ENCODE results near the gene OGFOD1. TPM values are rescaled to one million over a fixed set of nuclear protein-coding genes. Genes with fewer than 3 reads are reported as not detected.

OGFOD1 gene
- total and polyA plus RNA-seq, 2 of the 13 experiments (the other 11 are each of a cell fraction or from before 2014, with no cell fraction given): 35.2 to 81.3 TPM

- TF ChIP-seq ELF4 (CRISPR knock-in tag; IDR thresholded peaks at IDR 0.05; ENCODE audit: borderline replicate concordance): no peak
- no peak for TF ChIP-seq RELA (CRISPR knock-in tag; IDR thresholded peaks at IDR 0.05)
- no peak for TF ChIP-seq HDAC1 (CRISPR knock-in tag; IDR thresholded peaks at IDR 0.05)
- no peak for TF ChIP-seq ZNF232 (CRISPR knock-in tag; IDR thresholded peaks at IDR 0.05; ENCODE audit: borderline replicate concordance)
- TF ChIP-seq ZNF724P (CRISPR knock-in tag; IDR thresholded peaks at IDR 0.05; ENCODE audit: borderline replicate concordance): no peak
- TF ChIP-seq NCOA2 (CRISPR knock-in tag; IDR thresholded peaks at IDR 0.05): no peak
Measured at GRCh38 chr16:56505181-56505580, 53.8 kb downstream of the OGFOD1 start (continued).

- FAIRE-seq: no peak
- H3K27ac ChIP-seq (ENCODE audit: extremely low read length, insufficient read depth, low read length): no peak overlapping the region
- peaks cover 10 to 62% of the 10 kb centered on the region in 2 experiments for H3K36me3 ChIP-seq (replicated peaks in 1 of 2; ENCODE audit: control insufficient read depth in 1 of 2, insufficient read depth in 2 of 2, low read length in 2 of 2)
- no TSS peak for BruUV-seq (replicated peaks)
- no peak overlapping the region for H3K9ac ChIP-seq (ENCODE audit: insufficient read depth, low read depth, low read length)
- no peak for ATAC-seq
- no peak overlapping the region for H3K4me2 ChIP-seq (ENCODE audit: low read depth, low read length)
- H2AFZ ChIP-seq (ENCODE audit: low read length): no peak overlapping the region
- POLR2A ChIA-PET: interaction anchor here (1.0 kb wide), 1 partner anchor 56 kb away, joined by 3 read pairs; the partner anchor contains the start of genes NUDT21 and OGFOD1
- no peaks in the 10 kb centered on the region for H3K4me1 ChIP-seq (ENCODE audit: insufficient read depth, low read length)
- in situ Hi-C loops (cut with HindIII; ENCODE audit: extremely low pct_ligation_motif_present, low pct_unique_long_range_greater_than_20kb) (no loop called here), intact Hi-C loops (cut with micrococcal nuclease; ENCODE audit: unreplicated experiment) (no loop called here)
- no peaks in the 10 kb centered on the region for H4K20me1 ChIP-seq (ENCODE audit: insufficient read depth, low read length)
- DNase-seq (ENCODE audit: low spot score): no peak
- no peaks in the 10 kb centered on the region for H3K79me2 ChIP-seq (ENCODE audit: insufficient read depth, low read length)
- CTCF ChIA-PET (ENCODE audit: low intra/inter-chr PET ratio, low total read pairs): no interaction called here
- no peaks in the 10 kb centered on the region for H3K27me3 ChIP-seq (ENCODE audit: control insufficient read depth in 1 of 2, insufficient read depth in 2 of 2, low read length in 2 of 2)
- H3K9me3 ChIP-seq (ENCODE audit: low read length): no peaks in the 10 kb centered on the region
- H3K4me3 ChIP-seq (replicated peaks in 1 of 3; ENCODE audit: insufficient read depth in 1 of 3, low read depth in 2 of 3, low read length in 3 of 3): no peak overlapping the region
- TF ChIP-seq GFI1 (CRISPR knock-in tag; IDR thresholded peaks at IDR 0.05; ENCODE audit: borderline replicate concordance): no peak
- TF ChIP-seq ZNF407 (CRISPR knock-in tag; IDR thresholded peaks at IDR 0.05; ENCODE audit: not compliant biosample characterization): no peak
- no peak for TF ChIP-seq HDAC2 (CRISPR knock-in tag; IDR thresholded peaks at IDR 0.05)
- no peak for TF ChIP-seq MYPOP (CRISPR knock-in tag; IDR thresholded peaks at IDR 0.05)
- no peak for TF ChIP-seq SYNCRIP (IDR thresholded peaks at IDR 0.05; ENCODE audit: insufficient read depth, low read depth, low read length)
- TF ChIP-seq NKX3-1 (CRISPR knock-in tag; IDR thresholded peaks at IDR 0.05): no peak
- TF ChIP-seq WIZ (CRISPR knock-in tag; IDR thresholded peaks at IDR 0.05): no peak
- TF ChIP-seq KLF6 (CRISPR knock-in tag; IDR thresholded peaks at IDR 0.05): no peak
- TF ChIP-seq ETS1 (CRISPR knock-in tag; IDR thresholded peaks at IDR 0.05): no peak
Measured at GRCh38 chr16:56506941-56507340, 55.6 kb downstream of the OGFOD1 start.

Data from HepG2 (cell line).